SK-N-SH treated with all-trans-retinoic acid at 6 μM for 48 hours (cell line): Measurements from ENCODE around the gene OR5C1.

Experiments
- ARNTL ChIP-seq: fragments of 450-650 bp; formaldehyde crosslinking; IDR thresholded peaks from 2 replicates; pipeline ENCODE4 v1.5.0; 2020; ENCODE audit warnings: low read depth, mild to moderate bottlenecking, moderate library complexity, borderline replicate concordance
- OSR1 ChIP-seq: fragments of 250-450 bp; sonication (Bioruptor Pico); IDR thresholded peaks from 2 replicates; pipeline ENCODE4 v1.8.0; 2022; ENCODE audit warnings: moderate library complexity, mild to moderate bottlenecking, inconsistent platforms
- POU6F1 ChIP-seq: fragments of 250-450 bp; sonication (Bioruptor Pico); IDR thresholded peaks from 2 replicates; pipeline ENCODE4 v1.8.0; 2021; ENCODE audit warnings: low read depth, mild to moderate bottlenecking, moderate library complexity, borderline replicate concordance
- RARB ChIP-seq: fragments of 250-450 bp; sonication (Bioruptor Pico); IDR thresholded peaks from 2 replicates; pipeline ENCODE4 v1.8.0; 2021; ENCODE audit warnings: mild to moderate bottlenecking, moderate library complexity
- TOX ChIP-seq: fragments of 250-450 bp; sonication (Bioruptor Pico); IDR thresholded peaks from 2 replicates; pipeline ENCODE4 v1.8.0; 2021; ENCODE audit warnings: mild to moderate bottlenecking, moderate library complexity, borderline replicate concordance
- TSHZ2 ChIP-seq: fragments of 250-450 bp; sonication (Bioruptor Pico); IDR thresholded peaks from 2 replicates; pipeline ENCODE4 v1.5.0; 2020; ENCODE audit warnings: mild to moderate bottlenecking, moderate library complexity
- ZC3H10 ChIP-seq: fragments of 250-450 bp; sonication (Bioruptor Pico); IDR thresholded peaks from 2 replicates; pipeline ENCODE4 v1.5.1; 2021; ENCODE audit warnings: mild to moderate bottlenecking, moderate library complexity
- ZFP30 ChIP-seq: fragments of 450-650 bp; formaldehyde crosslinking; IDR thresholded peaks from 2 replicates; pipeline ENCODE4 v1.5.0; 2022; ENCODE audit warnings: mild to moderate bottlenecking, moderate library complexity
- ZNF565 ChIP-seq: fragments of 450-650 bp; formaldehyde crosslinking; conservative IDR thresholded peaks from 2 replicates; pipeline ENCODE4 v1.5.0; 2020; ENCODE audit warnings: low read depth, mild to moderate bottlenecking, moderate library complexity
- TF ChIP-seq, protein P1 (sequence below): fragments of 250-450 bp; sonication (Bioruptor Pico); IDR thresholded peaks from 2 replicates; pipeline ENCODE4 v1.5.1; 2020; ENCODE audit warnings: low read depth, mild to moderate bottlenecking, moderate library complexity

DNA sequence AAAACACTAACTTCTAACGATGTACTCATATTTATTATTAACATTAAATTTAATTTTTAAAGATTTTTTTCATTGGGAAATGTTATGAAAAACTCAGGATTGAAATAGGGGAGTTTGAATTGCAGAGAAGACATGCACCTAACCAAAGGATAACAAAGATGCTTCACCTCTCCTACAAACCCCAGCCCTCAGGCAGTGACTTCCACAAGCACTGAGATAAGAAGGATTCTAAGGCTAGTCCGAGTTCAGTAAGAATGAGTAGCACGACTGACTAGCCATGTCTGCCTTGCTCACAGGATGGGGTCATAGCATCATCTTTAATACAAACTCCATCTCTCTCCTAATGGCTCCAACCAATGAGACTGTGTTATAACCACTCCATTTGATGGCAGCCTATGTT, 7.1 kb upstream of the OR5C1 start:
- TF ChIP-seq TOX (CRISPR knock-in tag) (no peak), ZNF565 (no peak), RARB (CRISPR knock-in tag) (no peak), ARNTL (CRISPR knock-in tag) (no peak), OSR1 (CRISPR knock-in tag) (no peak), TSHZ2 (CRISPR knock-in tag) (no peak), ZFP30 (CRISPR knock-in tag) (no peak), ZC3H10 (CRISPR knock-in tag) (no peak), POU6F1 (no peak)
- TF ChIP-seq, protein P1, sequence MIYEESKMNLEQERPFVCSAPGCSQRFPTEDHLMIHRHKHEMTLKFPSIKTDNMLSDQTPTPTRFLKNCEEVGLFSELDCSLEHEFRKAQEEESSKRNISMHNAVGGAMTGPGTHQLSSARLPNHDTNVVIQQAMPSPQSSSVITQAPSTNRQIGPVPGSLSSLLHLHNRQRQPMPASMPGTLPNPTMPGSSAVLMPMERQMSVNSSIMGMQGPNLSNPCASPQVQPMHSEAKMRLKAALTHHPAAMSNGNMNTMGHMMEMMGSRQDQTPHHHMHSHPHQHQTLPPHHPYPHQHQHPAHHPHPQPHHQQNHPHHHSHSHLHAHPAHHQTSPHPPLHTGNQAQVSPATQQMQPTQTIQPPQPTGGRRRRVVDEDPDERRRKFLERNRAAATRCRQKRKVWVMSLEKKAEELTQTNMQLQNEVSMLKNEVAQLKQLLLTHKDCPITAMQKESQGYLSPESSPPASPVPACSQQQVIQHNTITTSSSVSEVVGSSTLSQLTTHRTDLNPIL (CRISPR knock-in tag): no peak
